ENCODE data around the gene GNPAT.

GNPAT gene

DNA sequence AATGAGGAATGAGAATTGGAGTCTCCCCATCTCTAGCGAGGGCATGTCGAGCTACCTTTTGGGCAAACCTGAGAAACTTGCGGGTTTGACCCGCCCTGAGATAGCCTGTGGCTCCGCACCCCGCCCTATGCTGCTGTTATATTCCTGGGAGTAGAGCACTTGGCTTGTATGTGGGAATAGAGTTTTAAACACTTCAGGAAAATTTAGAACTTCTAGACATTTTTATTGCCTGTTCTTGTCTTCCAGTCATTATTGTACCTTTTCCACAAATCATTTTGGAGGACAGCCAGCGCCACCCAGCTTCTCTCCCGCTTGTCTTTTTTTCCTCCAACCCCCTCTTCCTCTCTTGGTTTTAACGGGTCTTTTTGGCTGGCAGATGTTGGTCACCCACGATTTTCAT is 738 bp downstream of the GNPAT start:
- FAIRE-seq: peak; percentile 81

DNA sequence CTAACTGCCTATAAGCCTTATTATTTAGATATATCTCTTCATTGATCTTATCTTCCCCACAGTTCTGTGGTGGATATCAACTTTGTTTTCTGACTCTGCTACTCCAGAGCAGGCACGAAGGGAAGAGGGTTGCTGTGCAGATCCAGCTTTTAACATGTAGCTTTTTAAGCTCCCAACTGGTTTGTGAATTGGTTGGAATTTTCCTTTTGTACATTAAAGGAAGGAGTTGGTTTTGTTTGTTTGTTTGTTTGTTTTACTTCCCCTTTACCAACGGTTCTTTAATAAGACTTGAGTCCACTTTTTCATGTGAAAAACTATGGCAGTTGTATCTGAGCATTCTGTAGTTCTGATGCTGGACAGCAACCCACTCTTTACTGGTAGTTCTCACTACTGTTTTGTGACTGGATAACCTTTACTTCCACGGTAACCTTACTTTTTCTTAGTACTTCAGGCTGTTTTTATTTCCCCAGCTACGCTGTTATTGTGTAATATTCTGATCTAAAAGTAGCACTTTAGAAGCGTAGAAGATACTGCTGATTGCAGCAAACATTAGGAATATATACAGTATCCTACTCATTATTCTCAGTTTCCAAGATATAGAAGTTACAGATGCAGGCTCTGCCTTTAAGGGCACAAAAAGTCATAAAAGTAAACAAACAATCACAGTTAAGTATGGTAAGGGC is 1.6 kb downstream of the GNPAT start:
- FAIRE-seq (no peak), DNase-seq (ENCODE audit: insufficient read length, low spot score) (no peak)

More for the DNA sequence above, 738 bp downstream of the GNPAT start:
- no peak for DNase-seq (ENCODE audit: insufficient read length, low spot score)

DNA sequence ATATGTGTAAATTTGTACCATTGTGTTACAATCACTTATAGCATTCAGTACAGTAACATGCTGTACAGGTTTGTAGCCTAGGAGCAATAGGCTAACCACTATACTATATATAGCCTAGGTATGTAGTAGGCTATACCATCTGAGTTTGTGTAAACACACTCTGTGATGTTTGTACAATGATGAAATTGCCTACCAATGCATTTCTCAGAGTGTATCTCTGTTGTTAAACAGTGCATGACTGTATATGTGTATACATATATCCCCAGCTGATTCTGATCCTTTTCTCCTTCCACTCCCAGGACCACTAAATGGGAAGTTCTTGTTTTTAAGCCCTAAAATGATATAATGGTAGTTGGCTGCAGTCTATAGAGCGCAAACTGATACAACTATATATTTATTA is 7.8 kb downstream of the GNPAT start:
- no peak for FAIRE-seq
- DNase-seq (ENCODE audit: insufficient read length, low spot score): no peak

DNA sequence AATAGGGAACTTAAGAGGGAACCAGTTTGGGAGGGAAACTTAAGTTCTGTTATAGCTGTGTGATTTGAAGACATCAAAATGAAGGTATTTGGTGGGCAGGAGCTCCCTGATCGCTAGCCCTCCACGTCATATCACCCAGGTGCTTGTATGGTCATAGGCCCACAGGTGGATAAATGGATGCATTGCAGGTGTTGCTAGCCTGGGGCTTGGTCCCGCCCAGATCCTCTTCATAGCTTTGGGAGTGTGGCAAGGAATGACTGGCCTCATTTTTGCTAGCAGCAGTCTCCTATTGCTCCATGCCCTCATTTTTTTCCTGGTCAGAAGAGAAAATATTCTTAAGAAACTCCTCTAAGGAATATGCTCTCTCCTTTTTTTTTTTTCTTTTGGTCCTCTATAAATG is 11.3 kb downstream of the GNPAT start:
- DNase-seq (ENCODE audit: insufficient read length, low spot score) (no peak), FAIRE-seq (no peak)

DNA sequence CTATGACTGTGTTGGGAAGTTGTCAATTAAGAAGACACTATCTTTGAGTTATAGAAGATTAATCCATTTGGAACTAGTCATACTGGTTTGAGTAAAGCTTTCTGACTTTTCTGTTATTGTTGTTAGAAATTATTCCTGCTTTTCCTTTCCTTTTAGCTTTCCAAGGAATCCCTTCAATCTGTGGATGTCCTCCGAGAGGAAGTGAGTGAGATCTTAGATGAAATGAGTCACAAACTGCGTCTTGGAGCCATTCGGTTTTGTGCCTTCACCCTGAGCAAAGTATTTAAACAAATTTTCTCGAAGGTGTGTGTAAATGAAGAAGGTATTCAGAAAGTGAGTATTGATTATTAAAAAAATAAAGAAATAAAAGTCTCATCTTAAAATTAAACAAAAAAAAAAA is 19.3 kb downstream of the GNPAT start:
- DNase-seq (ENCODE audit: insufficient read length, low spot score): no peak
- FAIRE-seq: no peak

DNA sequence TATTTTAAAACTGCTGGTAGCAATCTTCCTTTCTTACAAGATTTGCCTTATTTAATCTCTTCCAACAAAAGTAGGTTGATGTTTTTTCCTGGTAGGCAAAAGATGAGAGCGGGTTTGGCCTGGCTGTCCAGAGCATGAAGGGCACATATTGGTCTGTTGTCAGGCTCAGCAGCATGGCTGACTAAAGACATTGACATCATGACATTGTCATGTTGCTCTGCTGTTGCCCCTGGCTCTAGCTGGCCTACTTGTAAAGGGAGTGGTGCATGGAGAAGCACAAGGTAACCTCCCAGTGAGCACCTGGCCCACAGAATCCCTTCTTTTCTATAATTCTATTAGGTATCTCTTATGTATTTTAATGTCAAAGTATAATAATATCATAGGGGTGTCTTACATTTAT is 23.6 kb downstream of the GNPAT start:
- no peak for DNase-seq (ENCODE audit: insufficient read length, low spot score)
- no peak for FAIRE-seq

DNA sequence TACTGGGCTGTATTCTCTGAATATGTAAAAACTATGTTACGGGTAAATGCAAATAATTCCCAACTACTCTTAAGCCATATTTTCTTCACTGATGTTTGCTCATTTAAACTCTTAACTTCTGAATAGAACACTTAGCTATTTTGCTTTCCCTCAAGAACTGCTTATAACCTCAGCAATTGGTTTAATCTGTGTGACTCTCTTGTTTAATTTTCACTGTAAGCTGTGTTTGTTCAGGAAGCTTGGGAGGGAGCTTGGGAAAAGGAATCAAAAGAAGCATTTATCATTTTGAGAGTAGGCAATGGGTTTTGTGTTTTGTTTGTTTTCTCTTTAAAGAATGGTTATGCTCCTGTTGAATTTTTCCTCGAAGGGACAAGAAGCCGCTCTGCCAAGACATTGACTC is 24.4 kb downstream of the GNPAT start:
- FAIRE-seq: no peak
- DNase-seq (ENCODE audit: insufficient read length, low spot score): no peak

DNA sequence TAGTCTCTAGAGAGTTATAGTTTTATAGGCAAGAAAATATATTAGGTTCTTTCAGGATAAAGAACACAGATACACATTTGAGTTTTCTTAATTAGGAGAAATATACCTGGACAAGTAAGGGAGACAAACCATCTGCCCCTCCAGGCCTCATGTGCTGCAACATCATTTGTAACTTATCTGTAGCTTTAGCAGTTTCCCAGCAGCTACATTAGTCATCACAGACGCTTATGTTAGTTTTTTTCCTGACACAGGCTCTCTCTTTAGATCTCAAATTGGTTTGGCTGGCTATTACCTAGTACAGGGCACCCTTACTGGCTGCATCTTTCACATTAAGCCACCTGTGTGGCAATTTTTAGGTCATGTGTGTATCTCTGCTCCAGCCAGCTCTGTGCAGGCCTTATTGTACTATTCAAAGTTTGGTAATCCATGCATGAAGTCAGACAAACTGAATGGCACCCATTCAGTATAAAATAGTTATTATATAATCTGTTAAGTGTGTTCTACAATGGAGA is 25.9 kb downstream of the GNPAT start:
- DNase-seq (ENCODE audit: insufficient read length, low spot score) (no peak), FAIRE-seq (no peak)

DNA sequence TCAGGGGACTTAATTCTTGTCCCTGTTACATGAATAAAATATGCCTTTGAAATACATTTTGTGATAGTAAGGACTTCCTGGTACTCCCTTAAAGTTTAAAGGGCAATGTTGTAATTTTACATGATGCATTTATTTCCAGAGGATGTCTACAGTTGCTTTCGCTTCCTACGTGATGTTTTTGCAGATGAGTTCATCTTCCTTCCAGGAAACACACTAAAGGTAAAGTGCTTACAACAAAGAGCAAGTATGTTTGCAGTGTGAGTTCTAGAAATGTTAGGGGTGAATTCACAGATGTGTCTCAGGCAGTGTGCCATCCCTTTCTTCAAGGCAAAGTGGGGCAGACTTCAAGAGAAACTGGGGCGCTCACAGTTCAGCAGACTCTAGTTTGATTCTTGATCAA is 31.2 kb downstream of the GNPAT start:
- no peak for DNase-seq (ENCODE audit: insufficient read length, low spot score)
- no peak for FAIRE-seq

DNA sequence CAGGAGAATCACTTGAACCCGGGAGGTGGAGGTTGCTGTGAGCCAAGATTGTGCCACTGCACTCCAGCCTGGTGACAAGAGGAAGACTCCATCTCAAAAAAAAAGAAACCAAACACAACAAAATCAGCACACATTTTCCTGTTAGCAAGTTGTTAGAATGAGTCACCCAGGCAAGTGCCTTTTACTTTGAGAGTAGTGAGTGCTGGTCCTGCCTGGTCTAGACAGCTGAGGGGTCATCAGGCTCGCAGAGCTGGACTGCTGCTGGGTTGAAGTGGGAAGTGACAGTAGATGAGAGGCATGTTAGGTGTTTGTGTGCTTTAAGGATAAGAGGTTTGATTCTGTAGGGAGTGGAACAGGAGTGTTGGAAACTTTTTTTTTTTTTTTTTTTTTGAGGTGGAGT is 31.9 kb downstream of the GNPAT start:
- no peak for DNase-seq (ENCODE audit: insufficient read length, low spot score)
- no peak for FAIRE-seq

DNA sequence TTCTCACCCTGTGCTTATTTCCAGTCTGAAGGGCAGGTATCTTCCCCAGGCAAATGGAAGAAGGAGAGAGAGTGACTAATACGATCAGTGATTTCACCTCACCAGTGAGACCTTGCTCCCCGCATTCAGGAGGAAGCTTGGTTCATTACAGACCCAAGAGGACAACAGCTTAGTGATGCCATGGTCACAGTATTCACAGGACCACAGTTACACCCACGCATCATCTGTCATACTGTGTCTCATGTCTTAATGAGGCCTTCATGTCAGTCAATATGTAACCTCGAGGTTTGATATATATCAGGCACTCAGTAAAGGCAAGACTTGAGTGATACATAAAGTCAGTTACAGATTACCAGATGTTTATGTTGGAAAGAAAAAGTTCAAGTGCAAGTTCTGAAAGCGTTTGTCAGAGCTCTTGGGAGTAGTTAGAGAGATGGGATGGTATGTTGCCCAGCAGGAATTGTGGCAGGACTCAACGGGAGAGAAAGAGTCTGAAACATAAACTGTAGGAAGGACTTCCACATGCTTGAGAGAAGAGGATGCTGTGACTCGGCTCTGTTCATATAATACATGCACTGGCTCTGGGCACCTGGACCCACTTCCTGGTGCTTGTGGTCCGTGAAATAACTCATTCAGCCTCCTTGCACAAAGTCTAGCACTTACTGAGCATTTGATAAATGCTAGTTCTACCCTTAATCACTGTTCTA is 33.3 kb downstream of the GNPAT start:
- FAIRE-seq: no peak

DNA sequence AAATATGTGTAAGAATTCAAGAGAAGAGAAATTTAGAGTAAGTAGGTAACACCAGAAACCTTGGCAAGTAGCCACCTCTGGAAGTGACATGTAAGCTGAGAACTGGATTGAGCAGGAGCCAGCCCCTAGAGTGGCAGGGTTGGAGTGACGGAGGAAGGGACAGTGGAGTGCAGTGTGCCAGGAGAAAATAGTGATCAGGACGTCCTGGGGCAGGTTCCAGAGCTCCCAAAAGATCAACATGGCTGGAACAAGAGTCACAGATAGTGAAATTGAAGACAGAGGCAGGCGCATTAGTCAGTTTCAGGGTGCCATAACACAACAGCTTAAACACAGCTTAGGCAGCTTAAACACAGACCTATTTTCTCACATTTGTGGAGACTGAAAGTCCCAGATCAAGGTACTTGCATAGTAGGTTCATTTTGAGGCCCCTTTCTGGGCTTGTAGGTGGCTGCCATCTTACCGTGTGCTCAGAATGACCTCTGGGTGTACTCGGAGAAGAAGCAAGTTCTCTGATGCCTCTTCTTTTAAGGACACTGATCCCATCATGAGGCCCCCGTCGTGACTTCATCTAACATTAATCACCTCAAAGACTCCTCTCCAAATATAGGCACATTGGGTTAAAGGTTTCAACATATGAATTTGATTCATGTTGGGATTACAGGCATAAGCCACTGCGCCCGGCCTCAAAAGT is 37.2 kb downstream of the GNPAT start:
- no peak for DNase-seq (ENCODE audit: insufficient read length, low spot score)
- FAIRE-seq: no peak

More for the DNA sequence above, 33.3 kb downstream of the GNPAT start:
- DNase-seq (ENCODE audit: insufficient read length, low spot score): no peak

DNA sequence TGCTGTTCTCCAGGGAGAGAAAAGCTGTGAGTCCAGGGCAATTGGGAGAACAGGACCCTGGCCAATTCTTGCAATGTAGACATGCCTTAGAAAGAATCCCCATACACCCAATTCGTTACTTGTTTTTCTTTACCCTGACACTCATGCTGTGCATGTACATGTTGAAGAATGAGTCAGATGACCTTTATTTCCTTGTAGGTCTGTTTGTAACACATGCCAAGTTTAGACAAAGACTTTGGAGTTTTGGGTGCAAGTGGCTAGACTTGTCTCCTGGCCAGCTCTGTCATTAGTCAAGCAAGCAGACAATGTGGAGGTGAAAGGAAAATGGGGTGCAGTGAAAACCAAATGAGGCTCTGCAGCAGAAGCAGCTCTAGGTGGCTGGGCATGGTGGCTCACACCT is 38.1 kb downstream of the GNPAT start:
- FAIRE-seq (no peak), DNase-seq (ENCODE audit: insufficient read length, low spot score) (no peak)

DNA sequence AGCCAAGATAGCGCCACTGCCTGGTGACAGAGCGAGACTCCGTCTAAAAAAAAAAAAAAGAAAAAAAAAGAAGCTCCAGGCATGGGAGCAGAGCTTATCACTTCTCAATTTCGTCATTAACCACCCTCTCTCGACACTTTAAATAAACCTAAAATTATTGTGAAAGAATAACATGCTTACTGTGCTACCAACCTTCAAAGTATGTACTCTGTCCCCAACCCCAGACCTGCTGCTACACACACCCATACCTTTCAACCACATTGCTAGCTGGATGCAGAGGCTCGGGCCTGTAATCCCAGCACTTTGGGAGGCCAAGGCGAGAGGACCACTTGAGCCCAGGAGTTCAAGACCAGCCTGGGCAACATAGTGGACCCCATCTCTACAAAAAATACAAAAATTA is 38.7 kb downstream of the GNPAT start:
- DNase-seq (ENCODE audit: insufficient read length, low spot score): no peak
- no peak for FAIRE-seq

DNA sequence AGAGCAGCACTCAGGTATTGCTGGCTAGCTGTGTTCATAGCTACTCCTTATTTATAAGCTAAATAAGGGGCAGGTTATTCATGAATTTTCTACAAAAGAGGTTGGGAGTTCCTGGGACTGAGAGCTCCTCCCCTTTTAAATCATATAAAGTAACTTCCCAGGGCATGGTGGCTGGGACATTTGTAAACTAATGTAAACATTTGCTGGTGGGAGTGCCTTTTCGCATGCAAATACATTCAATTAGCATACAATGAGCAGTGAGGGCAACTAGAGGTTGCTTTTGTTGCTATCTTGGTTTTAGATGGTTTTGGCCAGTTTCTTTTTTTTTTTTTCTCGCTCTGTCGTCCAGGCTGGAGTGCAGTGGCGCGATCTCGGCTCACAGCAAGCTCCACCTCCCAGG is 43.4 kb downstream of the GNPAT start:
- DNase-seq (ENCODE audit: insufficient read length, low spot score) (no peak), FAIRE-seq (no peak)

DNA sequence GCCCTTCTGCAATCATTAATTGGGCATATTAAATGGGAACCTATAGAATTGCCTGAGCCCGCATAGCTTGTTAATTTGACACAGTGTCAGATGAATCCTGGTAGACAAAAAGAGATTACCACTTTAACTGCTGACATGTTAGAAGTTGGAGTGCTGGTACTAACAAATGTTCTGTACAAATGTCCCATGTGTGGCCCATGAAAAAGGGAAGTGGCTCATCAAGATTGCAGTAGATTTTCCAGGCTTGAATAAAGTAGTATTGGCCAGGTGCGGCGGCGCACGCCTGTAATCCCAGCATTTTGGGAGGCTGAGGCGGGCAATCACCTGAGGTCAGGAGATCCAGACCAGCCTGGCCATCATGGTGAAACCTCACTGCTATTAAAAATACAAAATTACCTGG is 45.6 kb downstream of the GNPAT start:
- DNase-seq (ENCODE audit: insufficient read length, low spot score) (no peak), FAIRE-seq (no peak)

DNA sequence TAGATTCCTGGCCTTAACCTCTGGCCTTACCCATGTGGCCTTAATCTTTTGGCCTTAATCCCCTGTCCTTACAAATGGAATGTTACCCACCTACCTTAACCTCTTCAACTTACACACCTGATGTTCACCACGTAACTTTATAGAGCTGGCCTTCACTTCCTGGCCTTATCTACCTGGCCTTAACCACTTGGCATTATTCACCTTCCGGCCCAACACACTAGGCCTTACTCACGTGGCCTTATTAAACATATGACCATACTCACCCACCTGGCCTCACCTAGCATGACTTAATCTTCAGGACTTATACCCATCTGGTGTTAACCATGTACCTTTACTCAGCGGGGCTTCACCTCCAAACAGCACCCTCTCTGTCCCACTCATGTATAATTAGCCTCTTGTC is 54.9 kb downstream of the GNPAT start:
- FAIRE-seq: no peak

DNA sequence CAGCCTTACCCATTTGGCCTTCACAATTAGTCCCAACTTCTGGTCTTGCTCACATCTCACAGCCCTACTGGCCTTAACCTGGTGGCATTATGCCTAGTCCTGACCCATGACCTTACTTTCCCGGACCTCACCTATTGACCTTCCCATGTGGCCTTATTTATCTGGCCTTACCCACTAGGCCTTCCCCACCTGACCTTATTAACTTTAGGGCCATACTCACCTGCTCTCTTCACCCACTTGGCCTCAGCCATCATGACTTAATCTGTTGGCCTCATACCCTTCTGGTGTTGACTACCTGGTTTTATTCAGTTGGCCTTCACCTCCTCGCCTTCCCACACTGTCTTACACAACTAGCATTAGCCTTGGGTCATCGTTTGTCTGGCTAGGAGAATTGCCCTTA is 61.0 kb downstream of the GNPAT start:
- no peak for FAIRE-seq
- no peak for DNase-seq (ENCODE audit: insufficient read length, low spot score)

More for the DNA sequence above, 54.9 kb downstream of the GNPAT start:
- no peak for DNase-seq (ENCODE audit: insufficient read length, low spot score)

DNA sequence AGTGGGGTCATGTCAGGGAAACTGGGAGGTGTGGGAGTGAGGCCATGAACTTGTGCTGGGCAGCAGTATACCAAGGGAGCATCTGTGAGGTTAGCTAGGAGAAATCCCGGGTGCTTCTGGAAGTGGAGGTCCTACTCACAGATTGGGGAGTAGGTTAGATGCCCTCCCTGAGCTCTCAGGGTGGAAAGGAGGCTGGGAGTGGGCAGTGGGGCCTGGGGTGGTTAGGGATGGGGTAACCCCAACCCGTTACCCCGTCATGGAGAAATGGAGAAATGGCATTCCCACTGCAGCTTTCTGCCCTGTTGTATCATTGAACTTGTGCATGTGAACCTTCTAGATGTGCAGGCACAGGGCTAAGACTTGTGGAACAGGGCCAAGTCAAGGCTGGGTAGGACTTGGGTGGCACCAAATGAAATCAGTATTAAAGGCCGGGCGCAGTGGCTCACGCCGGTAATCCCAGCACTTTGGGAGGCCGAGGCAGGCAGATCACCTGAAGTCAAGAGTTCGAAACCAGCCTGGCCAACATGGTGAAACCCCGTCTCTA is 69.5 kb downstream of the GNPAT start:
- FAIRE-seq (no peak), DNase-seq (ENCODE audit: insufficient read length, low spot score) (no peak)

DNA sequence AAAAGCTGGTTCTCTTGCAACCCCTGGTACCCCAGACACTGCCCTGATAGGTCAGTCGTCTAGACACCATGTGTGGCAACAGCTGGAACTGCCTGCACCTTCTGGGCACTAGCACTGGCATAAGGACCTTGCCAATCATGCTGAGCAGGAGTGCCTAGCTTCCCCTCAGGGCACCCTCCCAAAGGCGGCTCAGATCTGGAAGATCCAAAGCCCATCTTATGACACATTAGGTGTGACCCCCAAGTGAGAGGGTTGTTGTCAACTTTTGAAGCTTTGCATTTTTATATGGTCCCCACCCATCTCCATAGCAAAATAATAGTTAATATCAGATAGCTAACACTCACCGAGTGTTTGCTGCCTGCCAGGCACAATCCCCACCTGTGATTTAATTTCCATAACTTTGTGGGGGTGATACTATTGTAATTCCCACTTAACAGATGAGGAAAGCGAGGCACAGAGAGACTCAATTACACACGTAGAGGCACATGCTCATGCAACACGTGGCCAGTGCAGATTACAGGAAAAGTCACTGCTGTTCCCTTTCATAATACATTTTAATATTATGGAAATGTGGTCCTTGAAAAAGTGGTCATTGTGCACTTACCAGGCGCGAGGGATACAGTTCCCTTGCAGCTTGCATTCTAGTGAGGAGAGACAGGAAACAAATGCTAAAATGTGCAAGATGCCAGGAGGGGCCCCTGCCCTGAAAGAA is 70.9 kb downstream of the GNPAT start:
- DNase-seq (ENCODE audit: insufficient read length, low spot score) (no peak), FAIRE-seq (no peak)

DNA sequence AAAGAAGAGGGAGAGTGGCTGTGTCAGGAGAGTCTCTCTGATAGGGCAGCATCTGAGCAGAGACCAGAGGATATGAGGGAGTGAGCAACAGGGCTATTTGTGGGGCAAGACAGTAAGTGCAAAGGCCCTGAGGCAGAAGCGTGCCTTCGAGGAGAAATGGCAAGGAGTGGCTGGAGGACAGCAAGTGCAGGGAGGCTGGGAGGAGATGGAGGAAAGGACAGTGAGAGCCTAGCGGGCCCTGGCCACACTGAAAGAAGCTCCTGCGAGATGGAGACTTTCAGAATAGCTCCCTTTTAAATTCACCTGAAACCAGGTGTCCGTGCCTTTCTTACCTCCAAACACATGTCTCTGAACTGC is 71.4 kb downstream of the GNPAT start:
- no peak for DNase-seq (ENCODE audit: insufficient read length, low spot score)
- FAIRE-seq: no peak
